Stimulated activated CD4-positive, alpha-beta T cell treated with anti-CD3 and anti-CD28 coated beads, Interleukin-2, amount 100 ng/mL, for 24 hours (primary cell): ENCODE data around the gene GOLGA2.

Source experiments
- DNase-seq, 2 donors: peaks; one replicate each; pipeline ENCODE4 v3.0.0-alpha.2; 2020

The GOLGA2 gene, protein sequence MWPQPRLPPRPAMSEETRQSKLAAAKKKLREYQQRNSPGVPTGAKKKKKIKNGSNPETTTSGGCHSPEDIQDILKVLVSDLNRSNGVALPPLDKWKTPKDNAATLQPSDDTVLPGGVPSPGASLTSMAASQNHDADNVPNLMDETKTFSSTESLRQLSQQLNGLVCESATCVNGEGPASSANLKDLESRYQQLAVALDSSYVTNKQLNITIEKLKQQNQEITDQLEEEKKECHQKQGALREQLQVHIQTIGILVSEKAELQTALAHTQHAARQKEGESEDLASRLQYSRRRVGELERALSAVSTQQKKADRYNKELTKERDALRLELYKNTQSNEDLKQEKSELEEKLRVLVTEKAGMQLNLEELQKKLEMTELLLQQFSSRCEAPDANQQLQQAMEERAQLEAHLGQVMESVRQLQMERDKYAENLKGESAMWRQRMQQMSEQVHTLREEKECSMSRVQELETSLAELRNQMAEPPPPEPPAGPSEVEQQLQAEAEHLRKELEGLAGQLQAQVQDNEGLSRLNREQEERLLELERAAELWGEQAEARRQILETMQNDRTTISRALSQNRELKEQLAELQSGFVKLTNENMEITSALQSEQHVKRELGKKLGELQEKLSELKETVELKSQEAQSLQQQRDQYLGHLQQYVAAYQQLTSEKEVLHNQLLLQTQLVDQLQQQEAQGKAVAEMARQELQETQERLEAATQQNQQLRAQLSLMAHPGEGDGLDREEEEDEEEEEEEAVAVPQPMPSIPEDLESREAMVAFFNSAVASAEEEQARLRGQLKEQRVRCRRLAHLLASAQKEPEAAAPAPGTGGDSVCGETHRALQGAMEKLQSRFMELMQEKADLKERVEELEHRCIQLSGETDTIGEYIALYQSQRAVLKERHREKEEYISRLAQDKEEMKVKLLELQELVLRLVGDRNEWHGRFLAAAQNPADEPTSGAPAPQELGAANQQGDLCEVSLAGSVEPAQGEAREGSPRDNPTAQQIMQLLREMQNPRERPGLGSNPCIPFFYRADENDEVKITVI

DNA sequence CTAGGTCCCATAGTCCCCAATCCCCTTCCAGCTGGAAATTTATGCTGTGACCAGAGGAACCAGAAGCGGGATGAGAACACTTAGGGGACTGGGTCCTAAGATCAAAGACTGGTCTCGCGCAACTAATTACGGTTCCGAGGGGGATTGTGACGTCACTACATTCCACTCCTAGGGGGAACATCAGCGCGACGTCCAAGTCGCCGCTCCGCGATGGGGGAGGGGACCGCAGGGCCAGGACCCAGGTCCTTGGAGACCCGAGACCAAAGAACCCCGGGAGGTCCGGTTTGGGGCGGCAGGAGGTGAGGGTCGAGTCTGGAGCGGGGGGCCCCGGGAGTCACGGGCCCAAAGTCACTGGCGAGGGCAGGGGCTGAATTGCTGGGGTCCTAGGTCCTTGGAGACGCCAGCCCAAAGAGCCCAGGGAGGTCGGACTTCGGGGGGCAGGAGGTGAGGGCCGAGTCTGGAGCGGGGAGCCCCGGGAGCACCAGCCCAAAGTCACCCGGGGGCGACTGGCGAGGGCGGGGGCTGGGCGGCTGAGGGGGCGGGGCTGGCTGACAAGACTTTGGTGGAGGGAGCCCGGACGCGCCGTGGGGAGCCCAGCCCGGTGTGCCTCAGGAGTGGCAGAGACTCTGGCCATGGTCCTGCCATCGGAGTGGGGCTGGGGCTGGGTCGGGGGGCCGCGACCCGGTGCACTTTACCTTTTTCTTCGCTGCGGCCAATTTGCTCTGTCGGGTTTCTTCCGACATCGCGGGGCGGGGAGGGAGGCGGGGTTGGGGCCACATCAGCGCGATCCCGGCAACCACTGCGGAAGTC is at the start of gene GOLGA2:
GOLGA2 (minus strand) TSS at position 810 of the 810 bp plus-strand sequence; CDS start at position 779, 31 bp downstream.
- peak; percentile 13 to 30 for DNase-seq

DNA sequence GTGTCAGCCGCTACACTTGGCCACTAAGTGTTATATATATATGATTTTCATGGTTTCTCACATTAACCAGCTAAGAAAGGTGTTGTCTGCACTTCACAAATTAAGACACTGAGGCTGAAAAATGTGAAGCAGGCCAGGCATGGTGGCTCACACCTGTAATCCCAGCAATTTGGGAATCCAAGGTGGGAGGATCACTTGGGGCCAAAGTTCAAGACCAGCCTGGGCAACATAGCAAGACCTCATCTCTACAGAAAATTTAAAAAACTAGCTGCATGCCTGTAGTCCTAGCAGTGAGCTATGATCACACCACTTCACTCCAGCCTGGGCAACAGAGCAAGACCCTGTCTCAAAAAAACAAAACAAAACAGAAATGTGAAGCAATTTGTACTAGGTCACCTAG is 48.6 kb upstream of the GOLGA2 start:
- no peak for DNase-seq

DNA sequence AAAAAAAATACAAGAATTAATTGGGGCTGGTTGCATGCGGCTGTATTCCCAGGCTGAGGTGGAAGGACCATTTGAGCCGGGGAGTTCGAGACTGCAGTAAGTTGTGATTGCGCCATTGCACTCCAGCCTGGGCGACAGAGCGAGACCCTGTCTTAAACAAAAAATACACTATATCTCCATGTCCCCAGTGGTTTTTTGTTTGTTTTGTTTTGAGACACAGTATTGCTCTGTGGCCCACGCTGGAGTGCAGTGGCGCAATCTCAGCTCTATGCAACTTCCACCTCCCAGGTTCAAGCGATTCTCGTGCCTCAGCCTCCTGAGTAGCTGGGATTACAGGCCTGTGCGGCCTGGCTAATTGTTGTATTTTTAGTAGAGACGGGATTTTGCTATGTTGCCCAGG is 48.0 kb upstream of the GOLGA2 start:
- DNase-seq = no peak

DNA sequence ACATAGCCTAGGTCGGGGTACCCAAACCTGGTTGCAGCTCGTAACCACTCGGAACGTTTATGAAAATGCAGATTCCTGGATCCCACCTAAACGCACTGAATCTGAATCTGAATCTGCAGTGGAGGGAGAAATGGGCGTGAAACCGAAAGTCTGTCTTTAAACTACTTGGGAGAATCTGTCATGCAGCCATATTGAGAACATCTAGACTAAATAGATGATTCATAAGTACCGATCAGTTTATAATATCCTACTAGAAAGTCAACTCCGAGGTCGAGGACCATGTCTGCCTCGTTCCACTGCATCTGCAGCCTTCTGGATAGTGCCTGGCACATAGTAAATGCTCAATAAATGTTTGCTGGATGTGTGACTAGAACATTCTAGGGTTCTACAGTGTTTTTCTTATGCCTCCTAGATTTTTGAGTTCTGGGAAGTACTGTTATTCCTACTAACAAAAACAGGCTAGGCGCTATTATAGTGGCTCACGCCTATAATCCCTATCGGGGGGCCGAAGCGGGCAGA is 47.5 kb upstream of the GOLGA2 start:
- no peak for DNase-seq

DNA sequence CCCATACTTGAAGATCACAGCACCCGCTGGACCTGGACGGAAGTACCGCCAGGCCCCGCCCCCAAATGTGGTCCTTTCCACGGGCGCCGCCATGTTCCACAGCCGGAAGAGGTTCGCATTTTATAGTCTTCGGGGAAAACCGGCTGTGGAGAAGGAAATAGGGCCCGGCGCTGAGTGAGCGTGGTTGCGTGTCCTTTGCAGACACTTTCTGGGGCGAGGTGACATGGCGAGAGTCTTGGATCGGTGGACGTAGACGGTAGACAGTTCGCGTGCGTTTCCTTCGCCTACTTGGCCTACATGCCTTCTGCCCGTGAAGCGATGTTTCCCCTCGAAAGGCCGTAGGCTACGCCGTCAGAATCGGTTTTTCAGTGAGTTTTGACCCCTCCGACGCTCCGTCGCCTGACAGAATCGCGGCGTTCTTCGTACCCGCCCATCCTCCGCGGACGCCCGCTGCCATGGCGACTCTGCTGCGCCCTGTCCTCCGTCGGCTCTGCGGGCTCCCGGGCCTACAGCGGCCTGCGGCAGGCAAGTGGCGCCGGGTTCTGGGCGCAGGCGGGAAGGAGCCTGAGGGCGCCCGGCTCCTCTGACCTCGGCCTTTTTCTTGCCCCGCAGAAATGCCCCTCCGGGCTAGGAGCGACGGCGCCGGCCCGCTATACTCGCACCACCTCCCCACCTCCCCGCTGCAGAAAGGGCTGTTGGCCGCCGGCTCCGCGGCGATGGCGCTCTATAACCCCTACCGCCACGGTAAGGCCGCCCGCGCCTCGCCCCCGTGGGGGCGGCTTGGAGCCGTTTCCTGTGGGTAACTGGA is 46.8 kb upstream of the GOLGA2 start, which contains the start of the genes COQ4 and TRUB2:
COQ4 (plus strand) TSS at position 436 of the 808 bp plus-strand sequence; CDS start at position 456, 20 bp downstream.
TRUB2 (minus strand) TSS at position 44 of the 808 bp plus-strand sequence; CDS start at position 5, 39 bp downstream.
- DNase-seq = peak; percentile 94

DNA sequence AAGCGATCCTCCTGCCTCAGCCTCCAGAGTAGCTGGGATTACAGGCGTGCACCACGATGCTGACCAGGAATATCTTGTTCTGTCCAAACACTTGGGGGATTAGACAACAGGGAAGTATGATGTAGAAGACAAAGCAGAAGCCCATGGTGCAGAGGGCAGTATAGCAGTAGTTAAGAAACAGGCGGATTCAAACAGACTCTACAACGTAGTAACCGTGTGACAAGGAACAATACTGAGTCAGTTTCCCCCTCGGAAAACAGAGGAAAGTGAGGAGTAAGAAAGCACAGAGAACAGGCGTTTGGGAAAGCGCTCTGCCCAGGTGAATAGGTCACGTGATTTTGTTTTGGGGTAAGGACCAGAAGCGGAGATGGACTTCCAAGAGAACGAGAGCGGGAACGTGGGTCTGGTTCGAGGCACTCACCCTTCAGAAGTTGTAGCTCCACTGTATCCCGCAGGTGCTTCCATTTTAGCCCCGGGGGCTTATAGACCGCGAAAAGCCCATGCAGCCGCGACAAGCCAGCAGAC is 46.1 kb upstream of the GOLGA2 start:
- DNase-seq = no peak

DNA sequence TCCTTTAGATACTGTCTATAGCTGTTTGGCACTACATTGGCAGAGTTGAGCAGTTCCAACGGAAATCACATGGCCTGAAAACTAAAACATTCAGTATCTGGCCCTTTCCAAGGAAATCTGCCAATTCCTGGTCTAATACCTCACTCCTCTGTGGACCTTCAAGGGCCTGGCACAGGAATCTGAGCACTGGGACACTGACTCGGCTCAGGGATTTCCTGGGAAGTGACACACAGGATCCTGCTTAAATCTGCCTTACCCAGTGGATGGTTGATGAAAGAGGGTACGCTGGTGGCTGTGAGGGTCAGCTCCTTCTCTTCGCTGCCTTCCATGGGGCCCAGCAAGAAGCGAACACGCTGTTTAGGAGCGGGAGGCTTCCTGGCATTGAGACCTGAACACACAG is 45.5 kb upstream of the GOLGA2 start:
- no peak for DNase-seq

DNA sequence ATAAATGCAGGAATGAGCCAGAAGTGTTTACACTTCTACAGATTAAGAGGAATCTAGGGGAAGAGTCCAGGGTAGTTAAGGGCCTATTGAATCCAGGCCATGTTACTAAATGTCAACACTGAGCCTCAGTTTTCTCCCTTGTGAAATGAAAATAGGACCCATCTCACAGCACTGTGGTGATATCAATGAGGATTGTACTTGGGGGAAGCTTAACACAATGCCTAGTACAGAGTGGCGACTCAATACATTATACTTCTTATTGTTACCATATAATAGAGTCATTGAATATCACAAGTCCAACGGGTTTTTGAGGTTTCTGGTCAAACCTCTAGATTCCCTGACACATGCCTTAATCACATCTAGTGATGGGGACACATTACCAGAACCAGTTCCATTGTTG is 41.8 kb upstream of the GOLGA2 start:
- DNase-seq = no peak

DNA sequence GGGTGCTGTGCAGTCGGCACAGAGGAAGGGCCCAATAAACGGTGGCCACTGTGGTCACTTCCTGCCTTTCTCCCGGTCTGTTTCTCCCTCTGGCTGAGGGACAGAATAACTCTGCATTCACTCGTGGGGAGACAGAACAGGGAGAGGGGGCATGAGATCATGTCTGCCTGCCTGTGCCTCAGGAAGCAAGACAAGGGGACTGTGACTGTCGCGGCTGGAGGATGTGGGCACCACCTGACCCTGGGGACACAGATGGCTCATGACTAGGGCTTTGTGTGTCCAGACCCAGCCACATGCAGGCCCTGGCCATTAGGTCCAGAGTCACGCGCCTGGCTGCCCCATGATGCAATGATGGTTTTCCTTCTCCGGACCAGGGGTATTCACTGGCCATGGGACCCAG is 40.6 kb upstream of the GOLGA2 start:
- no peak for DNase-seq

DNA sequence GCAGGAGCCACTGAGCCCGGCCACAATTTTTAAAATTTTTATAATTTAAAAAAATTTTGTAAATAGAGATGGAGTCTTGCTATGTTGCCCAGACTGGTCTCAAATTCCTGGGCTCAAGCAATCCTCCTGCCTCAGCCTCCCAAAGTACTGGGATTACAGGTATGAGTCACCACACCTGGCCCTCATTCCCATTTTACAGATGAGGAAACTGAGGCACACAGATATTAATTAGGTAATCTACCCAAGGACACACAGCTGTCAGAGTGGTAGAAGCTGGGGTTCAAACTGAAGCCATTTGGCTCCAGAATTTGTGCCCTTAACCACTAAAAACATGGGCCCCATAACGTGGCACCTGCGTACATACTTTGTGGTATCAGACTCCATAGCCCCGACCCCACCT is 38.9 kb upstream of the GOLGA2 start:
- no peak for DNase-seq

DNA sequence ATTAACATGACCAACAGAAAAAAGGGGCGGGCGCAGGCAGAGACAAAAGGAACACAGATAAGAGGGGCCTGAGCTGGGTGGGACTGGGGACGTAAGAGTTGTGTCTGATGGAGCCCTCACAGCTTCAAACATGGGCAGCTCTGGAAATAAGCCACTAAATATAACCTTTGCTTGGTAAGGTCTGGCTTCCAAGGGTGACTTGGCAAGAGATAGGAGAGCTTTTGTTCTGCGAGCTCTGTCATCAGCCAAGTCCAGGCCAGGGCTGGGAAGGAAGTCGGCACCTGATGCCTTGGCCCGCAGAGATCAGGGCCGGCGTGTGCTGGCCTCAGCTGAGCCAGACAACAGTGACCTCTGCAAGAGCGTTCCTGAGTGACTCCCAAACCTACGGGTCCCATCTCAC is 34.7 kb upstream of the GOLGA2 start:
- no peak for DNase-seq

DNA sequence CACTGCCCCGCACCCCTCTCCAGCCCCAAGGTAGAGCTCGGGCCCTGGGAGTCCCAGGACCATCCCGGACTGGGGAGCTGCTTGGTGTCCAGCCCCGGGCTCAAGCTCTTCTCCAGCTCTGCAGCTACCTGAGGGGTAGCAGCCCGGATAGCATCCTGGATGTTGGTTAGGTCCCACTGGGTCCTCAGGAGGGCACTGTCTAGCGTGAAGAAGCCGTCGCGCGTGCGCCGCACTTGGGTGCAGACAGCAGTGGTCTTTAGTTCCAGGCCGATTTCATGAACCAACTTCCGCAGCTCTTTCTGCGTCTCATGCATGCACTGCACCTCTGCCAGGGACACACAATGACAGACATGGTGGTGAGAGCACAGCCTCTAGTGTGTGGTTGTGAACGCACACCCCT is 33.7 kb upstream of the GOLGA2 start:
- no peak for DNase-seq

DNA sequence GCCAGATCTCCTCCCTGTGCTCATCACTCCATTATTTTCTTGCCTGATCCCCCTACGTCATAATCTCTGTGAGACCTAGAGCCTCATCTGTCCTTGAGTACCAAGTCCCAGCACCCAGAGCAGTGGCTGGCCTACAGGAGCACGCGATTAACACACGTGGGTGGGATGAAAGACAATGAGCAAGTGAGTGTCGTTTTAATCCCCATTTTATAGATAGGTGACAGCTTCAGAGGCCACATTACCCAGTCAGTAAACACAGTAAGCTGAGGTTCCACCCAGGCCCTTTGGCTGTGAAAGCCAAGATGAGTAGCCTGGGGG is 29.1 kb upstream of the GOLGA2 start:
- no peak for DNase-seq

DNA sequence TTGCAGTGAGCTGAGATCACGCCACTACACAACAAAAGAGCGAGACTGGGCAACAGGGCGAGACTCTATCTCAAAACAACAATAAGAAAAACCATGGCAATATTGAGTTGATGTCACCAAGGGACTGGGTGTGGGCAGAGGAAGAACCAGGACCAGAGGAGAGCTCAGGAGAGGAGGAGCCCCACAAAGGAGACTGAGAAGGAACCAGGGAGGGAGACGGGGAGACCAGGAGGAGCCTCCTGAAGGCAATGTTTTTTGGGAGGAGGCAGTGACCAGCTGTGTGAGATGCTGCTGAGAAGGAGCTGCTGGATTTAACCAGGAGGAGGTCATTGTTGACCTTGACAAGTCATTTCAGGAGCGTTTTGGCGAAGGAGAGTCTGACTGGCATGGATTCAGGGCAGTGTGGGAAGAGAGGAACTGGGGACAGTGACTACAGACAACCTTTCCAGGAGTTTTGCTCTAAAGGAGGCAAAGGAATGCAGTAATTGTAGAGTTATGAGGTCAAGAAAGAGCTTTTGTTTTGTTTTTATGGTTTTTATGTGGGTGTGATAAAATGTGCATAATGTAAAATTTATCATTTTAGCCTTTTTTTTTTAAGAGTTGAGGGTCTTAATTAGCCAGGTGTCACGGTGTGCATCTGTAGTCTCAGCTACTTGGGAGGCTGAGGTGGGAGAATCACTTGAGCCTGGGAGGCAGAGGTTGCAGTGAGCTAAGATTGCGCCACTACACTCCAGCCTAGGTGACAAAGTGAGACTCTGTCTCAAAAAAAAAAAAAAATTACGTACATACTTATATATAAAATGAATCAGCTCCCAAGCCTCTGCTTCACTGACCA is 28.5 kb upstream of the GOLGA2 start:
- no peak for DNase-seq

DNA sequence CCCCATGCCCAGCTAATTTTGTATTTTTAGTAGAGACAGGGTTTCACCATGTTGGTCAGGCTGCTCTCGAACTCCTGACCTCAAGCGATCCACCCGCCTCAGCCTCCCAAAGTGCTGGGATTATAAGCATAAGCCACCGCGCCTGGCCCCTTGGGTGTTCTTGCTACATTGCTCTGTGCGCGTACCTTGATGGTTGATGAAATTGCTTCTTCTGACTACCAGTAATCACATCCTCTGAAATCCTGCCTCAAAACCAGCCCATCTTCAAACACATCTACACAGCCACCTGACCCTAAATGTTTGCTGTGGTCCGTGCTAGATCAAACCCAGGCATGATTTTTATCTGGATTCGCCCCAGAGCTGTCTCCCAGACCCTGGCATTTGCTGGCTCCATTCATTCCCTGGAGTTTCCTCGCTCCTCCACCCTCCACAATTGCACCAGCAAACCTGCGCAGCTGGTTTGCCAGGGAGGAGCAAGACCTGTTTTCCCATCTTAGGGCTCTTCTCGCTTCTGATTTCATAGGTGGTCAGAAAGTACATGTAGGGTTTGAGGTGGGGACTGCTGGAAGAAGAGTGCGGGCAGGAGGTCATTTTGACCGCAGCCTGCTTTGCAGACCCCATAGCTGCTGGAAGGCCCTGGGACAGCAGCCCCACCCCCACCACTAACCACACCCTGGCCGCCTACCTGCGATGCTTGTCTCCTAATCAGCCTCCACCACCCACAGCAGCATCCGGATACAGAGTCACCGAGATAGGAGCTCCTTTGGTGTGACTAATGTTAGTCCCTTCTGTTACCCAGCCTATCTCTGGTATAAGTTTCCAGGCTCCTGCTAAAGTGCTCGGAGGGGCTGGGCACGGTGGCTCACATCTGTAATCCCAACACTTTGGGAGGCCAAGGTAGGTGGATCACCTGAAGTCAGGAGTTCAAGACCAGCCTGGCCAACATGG is 23.0 kb upstream of the GOLGA2 start:
- no peak for DNase-seq

DNA sequence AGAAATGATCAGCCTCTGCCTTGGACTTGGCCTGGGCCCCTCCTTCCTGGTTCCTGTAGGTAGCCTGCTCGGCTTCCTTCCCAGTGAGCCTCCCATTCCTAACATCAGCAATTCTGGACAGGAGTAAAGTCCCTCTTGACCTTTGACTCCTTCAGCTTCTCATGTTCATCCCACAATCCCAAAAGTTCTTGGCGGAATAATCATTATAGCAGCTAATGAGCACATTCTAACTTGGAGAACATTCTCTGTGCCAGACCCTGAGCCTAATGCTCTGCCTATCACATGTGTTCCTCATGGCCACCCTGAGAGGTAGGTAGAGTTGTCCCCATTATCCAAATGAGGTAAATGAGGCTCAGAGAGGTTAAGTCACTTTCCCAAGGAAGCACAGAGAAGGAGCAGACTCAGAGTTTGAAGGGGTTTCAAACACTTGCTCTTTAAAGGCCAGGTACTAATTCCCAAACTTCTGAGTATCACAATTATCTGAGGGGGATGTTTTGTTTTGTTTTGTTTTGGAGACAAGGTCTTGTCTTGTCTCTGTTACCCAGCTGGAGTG is 21.5 kb upstream of the GOLGA2 start:
- no peak for DNase-seq

DNA sequence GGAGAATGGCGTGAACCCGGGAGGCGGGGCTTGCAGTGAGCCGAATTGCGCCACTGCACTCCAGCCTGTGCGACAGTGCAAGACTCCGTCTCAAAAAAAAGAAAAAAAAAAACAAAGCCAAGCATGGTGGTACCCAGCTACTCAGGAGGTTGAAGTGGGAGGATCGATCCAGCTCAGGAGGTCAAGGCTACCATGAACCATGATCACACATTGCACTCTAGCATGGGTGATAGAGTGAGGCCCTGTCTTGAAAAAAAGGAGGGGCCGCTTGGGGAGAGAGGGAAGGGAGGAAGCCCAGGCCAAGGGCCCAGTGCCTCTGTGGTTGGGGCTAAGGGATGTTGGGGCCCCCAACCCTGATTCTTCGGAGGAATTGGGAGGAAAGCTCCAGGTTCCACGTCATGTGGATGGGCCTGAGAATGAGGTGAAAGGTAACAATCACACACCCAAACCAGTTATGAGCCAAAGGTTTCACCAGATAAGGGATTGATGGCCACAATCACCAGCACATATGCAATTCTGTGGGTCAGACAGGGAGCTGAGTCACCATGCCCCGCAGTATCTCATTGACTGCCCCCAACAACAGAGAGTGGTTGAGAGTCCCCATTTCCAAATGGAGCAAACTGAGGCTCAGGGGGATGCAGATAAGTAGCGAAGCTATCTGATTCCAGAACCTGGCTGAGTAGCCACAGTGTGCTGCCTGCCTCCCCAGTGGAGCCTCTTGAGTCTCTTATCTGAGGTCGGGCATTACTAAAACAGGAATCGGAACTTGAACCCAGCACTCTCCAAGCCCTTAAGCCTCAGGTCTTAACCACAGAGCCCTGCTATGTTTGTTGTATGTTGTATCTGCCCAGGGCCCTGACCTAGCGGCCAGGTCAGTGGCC is 20.8 kb upstream of the GOLGA2 start:
- no peak for DNase-seq

DNA sequence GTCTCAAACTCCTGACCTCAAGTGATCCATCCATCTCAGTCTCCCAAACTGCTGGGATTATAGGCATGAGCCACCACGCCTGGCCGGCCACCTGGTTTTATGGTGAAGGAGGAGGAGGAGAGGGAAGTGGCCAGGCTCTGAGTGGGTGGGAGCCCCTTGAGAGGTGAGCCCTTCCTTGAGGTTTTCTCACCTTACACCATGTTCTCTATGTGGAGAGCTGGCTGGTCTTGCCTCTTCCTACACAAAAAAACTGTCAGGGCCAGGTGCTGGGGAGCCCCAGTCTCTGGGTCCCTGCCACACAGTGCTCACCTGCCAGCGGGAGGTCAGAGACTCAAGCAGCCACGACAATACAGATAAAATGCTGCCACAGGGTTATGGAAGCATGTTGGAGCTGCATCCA is 18.3 kb upstream of the GOLGA2 start:
- no peak for DNase-seq
